Activated CD4-positive, CD25-positive, alpha-beta regulatory T cell treated with anti-CD3 and anti-CD28 coated beads, Interleukin-2, amount 50 U/mL, for 24 hours (primary cell): ENCODE measurements around the gene PSMD11.
A peak's percentile ranks its signal among the peaks of the same experiment; 100 is the strongest.
"Not testable (repeated sequence)": the region's sequence is repeated elsewhere in the genome, so short reads cannot be mapped to it uniquely, and the experiment has no call there.

Experiments used
- ATAC-seq, 2 donors: fragments of 150-1000 bp; cut with Tn5 transposase; one replicate each; pipeline ENCODE4 v1.10.0; 2021; ENCODE audit warnings: mild to moderate bottlenecking in 1 of 2, moderate library complexity in 1 of 2

Gene PSMD11

DNA sequence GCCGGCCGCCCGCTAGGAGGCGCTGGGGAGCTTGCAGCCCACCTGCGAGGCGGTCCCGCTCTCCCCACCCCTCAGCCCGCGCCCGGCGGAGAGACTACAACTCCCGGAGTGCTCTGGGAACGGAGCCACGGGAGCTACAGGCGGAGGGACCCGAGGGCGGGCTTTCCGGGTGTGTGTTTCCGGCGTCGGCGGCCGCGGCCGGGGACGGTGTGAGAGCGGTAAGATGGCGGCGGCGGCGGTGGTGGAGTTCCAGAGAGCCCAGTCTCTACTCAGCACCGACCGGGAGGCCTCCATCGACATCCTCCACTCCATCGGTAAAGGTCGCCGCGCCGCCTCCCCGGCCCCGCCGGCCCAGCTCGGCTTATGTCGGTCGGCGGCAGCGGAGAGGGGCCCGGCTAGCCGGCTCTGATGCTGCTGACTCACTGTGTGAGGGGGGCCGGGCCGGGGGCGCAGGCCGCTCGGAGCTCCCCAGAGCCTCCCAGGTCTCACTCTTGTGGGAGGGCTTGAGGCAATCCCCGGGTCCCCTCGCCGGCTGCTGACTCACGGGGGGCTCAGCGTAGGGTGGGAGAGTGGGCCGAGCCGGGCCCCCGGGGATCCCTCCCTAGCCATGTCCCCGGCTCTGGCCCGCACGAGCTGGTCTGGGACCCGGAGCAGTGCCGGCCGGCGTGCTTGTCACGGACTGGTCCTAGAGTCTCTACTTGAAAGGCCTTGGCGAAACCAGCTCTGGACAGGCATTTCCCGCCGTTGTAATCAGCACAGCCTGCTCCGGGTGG, at the start of gene PSMD11:
TSS of gene PSMD11 (plus strand) at position 210 of the 773 bp plus-strand sequence. CDS start at position 224, 14 bp downstream.
- peak; percentile 92 to 94 for ATAC-seq

DNA sequence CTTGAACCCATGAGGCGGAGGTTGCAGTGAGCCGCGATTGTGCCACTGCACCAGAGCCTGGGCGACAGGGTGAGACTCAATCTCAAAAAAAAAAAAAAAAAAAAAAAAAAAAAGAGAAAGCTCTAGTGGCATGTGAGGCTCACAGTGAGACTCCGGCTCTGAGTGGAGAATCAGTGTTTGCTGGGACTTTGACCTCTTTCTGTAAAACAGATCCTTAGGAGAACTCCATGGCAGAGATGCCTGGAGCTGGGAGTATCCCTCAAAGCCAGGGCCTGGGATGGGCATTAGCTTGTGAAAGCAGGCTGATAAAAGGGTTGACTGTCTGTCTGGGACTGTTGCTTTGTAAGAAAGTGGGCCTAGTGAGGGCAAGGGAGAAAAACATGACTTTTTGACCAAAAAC, 48.0 kb upstream of the PSMD11 start:
- no peak for ATAC-seq

DNA sequence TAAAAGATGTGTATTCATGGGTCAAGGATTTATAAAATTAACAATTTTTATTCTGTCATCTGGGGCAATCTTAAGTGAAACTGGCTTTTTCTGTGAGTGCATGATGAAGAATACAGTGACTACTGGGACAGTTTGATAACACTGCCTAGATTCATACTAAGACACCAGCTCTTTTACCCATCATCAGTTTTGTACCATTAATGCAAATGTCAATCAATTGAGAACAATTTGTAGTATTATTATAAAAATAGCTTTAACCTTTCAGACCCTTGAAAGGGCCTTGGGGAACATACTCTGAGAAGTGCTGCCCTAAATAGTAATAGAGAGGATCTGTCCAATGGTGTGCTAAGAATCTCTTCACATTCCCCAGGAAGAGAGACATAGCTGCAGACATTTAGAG, 45.4 kb upstream of the PSMD11 start:
- no peak for ATAC-seq

DNA sequence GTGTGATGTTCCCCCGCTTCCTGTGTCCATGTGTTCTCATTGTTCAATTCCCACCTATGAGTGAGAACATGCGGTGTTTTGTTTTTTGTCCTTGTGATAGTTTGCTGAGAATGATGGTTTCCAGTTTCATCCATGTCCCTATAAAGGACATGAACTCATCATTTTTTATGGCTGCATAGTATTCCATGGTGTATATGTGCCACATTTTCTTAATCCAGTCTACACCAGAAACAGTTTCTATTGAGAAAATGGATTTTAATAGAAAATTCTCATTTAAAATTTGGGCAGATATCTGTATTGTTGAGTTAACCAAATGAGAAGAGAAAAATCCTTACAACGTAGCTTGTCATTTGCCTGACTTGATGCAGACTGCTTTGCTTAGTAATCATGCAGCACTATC, 34.2 kb upstream of the PSMD11 start:
- not testable (repeated sequence) for ATAC-seq

DNA sequence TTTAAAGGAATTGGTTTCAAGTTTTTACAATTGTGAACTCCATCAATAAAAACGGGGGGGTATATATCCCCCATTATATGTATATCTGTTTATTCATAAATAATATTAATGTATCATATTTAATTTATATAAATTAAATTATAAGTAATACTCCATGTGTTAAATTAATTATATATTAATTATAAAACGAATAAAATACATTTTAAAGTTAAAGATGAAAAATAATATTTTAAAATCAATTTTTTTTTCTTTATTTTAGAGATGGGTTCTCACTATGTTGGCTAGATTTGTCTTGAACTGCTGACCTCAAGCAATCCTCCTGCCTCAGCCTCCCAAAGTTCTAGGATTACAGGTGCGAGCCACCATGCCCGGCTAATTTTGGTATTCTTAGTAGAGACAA, 17.4 kb upstream of the PSMD11 start:
- no peak for ATAC-seq

DNA sequence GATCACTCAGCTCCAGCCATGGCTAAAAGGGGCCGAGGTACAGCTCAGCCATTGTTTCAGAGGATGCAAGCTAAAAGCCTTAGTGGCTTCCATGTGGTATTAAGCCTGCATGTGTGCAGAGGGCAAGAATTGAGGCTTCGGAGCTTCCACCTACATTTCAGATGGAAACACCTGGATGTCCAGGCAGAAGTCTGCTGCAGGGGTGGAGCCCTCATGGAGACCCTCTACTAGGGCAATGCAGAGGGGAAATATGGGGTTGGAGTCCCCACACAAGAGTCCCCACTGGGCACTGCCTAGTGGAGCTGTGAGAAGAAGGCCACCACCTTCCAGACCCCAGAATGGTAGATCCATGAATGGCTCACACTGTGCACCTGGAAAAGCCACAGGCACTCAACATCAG, 14.7 kb upstream of the PSMD11 start:
- ATAC-seq, result no peak

DNA sequence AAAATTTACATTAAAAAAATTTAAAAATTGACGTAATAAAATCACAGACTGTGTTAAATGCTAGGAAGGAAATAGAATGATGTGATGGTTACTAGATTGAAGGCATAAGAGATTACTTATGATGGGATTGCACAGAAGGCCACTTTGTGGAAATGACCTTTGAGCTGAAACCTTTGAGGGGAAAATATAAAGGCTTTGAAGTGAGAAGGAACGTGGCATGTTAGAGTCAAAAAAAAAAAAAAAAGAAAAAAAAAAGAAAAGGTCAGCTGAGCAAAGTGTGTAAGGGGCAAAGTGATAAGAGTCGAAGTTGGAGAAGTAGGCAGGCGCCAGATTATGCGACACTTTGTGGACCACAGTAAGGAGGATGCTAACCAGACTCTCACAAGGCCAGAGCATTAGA, 3.6 kb upstream of the PSMD11 start:
- ATAC-seq, result no peak

DNA sequence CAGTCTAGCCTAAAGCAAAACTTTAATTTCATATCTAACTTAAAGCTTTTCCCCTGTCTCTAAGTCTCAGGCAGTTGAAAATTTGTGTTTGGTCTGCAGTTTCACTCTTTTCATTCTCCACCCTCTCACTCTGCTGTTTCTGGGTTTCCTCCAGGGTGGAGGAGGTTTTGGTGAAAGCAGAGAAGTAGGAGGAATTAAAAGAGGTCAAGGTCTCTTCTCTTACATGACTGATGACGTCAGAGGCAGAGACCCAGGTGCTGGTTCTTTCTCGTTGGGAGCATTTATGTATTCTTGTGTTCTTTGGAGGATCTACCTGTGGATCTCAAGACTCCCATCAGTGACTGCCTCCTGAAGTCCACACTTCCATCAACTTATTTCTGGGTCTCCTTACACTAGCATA, 2.4 kb upstream of the PSMD11 start:
- no peak for ATAC-seq

DNA sequence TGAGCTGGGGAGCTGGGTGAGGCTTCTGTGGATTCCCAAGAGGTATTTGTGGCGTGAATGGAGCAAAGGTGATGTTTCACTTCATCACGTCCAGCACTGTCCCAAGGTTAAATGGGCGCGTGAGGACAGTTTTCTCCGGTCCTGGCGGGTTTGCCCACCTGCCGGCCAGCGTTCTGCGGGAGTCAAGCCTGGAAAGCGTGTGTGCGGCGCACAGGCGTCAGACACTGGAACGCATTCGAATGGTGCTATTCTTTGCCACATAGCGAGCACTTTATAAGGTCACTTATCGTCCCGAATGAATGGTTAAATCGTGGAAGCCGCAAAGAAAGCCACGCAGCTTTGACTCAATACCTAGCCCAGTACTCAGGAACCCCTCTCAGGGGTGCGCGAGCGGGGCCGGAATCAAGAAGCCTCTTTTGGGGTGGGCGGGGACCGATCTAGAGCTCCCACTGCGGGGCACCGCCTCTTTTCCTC, 446 bp upstream of the PSMD11 start:
- no peak for ATAC-seq

DNA sequence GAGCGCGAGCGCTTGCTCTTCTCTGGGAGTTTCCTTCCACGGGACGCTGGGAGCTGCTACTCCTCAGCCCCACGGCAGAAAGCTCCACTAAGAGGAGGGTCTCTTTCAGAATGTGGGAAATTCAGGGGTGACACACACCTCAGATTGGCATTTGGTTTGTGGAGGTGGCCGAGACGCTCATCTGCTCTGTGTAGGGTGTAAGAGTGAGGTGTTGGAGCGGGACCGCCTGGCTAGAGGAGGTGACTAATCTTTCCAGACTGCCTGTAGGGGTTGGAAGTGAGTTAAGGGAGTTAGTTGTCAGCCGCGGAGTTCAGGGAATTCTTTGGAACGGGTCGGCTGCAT, 735 bp downstream of the PSMD11 start:
- peak; percentile 26 to 29 for ATAC-seq

DNA sequence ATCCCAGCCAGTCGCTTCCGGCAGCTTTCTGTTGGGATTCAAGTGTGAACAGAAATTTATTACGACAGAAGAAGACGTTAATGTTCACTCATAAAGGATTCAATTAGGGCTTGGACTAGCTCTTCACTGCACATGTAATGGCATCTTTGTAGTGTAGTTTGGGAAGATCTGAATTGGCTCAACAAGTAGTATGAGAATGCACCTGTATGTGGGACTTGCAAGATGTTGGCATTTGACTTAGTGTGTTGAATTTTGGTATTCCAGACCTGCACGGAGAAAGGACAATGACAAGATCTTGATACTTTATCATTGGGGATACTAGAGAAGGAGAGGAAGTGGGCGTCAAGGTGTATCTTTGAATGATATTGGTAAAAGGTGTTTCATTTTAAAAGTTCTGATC, 1.2 kb downstream of the PSMD11 start:
- ATAC-seq, result no peak

DNA sequence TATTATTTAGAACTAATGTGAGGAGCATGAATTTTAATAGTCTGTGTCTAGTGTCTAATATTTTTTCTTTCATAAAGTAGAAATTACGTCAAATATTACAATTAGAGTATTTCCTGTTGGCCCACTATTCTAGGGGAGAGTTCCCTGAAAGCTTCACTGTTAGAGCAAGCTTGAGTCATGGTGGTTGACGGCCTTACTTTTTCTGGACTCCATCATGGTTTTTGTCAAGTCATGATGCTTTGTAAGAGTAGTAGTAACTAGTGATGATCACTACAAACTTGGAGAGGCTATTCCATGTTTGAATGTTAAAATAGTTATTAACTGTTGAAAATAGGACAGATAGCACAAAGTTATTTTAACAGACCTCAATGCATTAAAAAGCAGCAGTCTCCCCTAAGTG, 1.7 kb downstream of the PSMD11 start:
- no peak for ATAC-seq

DNA sequence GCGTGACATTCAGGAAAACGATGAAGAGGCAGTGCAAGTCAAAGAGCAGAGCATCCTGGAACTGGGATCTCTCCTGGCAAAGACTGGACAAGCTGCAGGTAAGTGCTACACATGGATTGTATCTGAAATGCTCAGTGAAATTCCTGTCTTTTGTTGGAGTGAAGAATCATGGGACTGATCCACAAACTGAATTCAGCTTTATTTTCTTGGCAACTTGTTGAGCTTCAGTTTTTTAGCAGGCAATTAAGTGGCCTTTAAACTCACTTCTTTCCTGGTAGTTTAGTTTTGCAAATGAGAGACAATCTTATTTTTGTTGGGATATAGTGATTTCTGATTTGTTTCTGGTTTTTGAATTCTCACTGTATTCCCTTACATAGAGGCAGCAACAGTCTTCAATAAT, 2.6 kb downstream of the PSMD11 start:
- no peak for ATAC-seq

DNA sequence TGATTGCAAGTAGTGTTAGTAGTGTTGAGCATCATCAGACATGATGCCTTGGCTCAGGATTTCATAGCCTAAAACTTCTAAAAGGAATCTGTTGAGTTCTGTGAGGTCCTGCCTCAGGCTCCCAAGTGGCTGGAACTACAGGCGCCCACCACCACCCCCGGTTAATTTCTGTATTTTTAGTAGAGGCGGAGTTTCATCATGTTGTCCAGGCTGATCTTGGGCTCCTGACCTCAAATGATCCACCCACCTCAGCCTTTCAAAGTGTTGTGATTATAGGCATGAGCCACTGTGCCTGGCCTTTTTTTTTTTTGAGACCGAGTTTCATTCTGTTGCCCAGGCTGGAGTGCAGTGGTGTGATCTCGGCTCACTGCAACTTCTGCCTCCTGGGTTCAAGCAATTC, 5.7 kb downstream of the PSMD11 start:
- no peak for ATAC-seq

DNA sequence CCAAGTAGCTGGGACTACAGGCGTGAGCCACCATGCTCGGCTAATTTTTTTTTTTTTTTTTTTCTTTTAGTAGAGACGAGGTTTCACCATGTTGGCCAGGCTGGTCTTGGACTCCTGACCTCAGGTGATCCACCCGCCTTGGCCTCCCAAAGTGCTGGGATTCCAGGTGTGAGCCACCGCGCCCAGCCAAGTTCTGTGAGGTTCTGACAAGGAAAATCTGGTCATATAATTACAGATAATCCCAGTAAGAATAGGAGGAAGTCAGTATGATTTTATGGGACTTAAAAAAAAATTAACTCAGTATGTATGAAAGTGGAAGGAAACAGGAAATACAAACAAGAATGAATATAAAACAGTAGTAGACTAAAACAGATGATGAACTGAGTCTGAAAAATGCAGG, 6.1 kb downstream of the PSMD11 start:
- ATAC-seq, result not testable (repeated sequence)

DNA sequence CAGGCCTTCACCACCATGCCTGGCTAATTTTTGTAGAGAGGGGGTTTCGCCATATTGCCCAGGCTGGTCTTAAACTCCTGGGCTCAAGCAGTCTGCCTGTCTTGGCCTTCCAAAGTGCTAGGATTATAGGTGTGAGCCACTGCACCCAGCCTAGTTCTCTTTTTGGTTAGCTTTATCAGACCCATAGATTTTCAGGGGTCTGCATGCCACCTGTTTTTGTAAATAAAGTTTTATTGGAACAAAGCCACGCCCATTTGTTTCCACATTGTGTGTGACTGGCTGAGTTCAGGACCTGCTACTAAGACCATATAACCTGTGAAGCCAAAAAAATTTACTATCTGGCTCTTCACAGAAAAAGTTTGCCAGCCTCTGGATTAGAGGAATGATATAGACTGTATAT, 7.6 kb downstream of the PSMD11 start:
- no peak for ATAC-seq

DNA sequence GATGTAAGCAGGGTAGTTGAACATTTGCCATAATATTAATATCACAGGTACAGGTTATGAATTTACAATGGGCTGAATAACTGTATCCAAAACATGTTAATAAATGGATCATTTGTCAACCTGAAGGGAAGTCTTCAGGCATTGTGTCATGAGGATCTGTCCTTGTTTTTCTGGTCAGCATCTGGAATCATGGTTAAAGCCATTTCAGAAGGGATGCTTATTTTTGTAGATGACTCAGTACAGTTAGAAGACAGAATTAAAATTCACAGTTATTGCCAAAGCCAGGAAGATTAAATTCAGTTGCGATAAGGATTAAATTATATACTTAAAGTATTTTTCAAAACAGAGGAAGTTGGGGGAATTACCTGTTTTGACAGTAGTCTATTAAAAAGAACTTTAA, 8.0 kb downstream of the PSMD11 start:
- ATAC-seq, result no peak

DNA sequence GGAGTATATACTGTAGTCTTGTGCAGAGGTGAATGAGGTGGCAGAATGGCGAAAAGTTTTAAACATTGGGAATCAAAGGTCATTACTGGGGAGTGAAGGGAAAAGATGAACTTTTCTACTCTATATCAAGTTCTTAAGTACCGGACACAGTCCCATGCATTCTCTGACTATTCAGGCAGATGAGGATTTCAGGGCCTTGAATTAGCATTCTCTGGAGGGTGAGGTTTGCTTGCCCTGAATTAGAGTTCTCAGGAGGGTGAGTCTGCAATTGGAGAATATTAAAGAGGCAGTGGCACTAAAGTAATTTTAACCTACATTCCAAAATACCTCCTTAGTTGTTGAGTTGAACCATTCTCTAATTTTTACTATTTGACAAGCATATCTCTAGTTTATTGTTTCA, 9.1 kb downstream of the PSMD11 start:
- no peak for ATAC-seq

DNA sequence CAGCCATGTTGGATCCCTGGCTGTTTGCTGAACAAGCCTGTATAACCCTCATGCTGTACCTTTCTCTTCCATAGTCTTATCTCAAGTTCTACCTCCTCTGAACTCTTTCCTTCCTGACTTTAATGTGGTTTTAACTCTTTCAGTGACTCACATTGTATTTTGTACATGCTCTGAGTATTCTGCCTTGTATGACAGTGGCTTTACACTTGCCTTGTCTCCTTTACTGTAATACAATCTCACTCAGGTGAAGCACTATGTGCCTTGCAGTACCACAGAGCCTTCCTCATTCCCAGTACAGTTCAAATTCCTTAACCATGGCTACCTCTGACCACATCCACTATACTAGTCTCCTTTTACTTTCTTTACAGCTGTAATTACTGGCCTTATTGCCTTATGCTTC, 14.1 kb downstream of the PSMD11 start:
- peak; percentile 70 to 76 for ATAC-seq

DNA sequence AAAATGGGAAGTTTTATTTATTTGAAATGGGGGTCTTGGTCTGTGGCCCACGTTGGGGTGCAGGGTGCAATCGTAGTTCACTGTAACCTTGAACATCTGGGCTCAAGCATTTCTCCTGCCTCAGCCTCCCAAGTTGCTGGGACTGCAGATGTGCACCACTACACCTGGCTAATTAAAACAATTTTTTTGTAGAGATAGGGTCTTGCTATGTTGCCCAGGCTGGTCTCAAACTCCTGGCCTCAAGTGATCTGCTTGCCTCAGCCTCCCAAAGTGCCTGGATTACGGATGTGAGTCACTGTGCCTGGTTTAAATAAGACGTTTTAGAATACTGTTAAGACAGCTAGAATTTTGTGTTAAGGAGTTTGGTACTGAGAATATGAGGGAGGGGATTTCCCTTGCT, 15.7 kb downstream of the PSMD11 start:
- ATAC-seq, result no peak

DNA sequence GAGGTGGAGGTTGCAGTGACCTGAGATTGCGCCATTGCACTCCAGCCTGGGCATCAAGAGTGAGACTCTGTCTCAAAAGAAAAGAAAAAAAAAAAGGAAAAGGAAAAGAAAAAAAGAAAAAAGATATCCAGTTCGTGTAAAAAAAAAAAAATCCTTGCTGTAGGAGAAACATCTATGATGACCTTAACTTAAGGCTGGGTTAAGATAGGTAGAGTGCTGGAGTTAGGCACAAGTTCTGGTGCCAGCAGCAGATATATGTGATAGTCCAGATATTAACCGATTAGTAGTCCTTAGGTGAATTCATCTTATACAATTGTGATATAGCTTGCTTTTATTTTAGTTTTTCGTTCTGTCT, 17.2 kb downstream of the PSMD11 start:
- ATAC-seq, result no peak

DNA sequence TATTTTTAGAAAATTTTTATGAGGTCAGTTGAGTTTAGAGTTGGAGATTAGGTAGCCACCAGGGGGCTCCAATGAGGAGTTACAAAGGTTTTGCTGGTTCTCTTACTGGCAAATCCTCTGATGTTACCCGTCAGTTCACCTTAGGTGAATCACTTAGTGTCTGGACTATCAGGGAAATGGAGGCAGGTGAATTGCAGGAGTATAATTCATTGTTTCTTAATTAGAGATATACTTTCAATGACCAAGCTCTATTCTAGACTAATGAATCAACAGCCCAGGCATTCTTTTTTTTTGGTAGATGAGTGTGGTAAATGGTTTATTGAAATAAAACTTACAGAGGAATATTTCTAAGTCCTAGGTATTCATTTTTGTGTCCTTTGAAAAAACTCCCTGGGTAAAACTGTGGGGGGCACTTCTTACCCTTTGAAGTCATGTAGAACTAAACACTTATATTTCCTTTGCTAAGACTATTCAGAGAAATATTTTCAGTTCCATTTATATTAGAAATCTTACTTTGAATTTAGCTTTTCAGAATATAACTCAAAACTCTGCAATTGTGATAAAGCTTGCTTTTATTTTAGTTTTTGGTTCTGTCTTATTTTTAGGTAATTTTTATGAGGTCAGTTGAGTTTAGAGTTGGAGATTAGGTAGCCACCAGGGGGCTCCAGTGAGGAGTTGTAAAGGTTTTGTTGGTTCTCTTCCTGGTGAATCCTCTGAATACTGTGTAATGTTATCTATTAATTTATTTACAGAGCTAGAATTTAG, 17.7 kb downstream of the PSMD11 start:
- ATAC-seq, result peak; percentile 72 to 77

DNA sequence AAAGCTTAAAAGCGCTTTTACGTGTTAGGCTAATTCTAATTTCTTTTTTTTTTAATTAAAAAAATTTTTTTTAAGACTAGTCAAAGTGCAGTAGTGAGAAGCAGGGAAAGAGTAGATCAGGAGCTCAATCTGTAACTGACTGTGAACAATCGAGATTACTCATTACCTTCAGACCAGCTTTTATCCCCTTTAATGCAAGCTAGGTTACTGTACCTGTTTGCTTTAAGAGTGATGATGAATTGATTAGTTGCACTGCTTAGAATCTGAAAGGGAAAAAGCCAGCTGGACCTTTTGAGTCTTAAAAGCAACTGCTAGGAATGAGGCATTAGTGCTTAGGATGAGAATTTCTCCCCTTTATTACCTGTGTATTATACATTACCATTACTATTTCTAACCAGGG, 19.0 kb downstream of the PSMD11 start:
- ATAC-seq, result no peak

DNA sequence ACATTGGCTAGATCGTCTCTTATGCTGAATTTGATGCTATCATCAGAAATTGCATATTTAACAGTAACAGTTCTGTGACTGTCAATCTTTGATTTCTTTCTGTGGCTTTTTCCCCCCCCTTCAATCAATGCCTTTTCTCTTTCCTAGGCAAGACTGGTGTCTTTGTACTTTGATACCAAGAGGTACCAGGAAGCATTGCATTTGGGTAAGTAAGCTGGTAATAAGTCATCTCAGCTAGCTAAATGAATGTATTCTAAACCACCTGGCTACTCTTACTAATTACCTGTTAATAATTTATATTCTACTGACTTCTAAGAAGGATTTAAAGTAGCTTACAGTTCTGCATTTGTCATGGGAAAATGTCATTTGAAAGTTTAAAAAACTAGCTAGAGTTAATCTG, 20.1 kb downstream of the PSMD11 start:
- no peak for ATAC-seq

DNA sequence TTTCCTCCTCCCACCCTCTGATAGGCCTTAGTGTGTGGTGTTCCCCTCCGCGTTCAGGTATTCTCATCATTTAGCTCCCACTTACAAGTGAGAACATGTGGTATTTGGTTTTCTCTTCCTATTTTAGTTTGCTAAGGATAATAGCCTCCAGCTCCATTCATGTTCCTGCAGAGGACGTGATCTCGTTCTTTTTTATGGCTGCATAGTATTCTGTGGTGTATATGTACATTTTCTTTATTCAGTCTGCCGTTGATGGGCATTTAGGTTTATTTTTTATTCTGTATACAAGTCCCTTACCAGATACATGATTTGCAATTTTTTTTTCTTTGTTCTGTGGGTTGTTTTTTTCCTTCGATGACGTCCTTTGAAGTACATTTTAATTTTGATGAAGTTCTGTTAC, 23.6 kb downstream of the PSMD11 start:
- ATAC-seq, result no peak
